Measurements from ENCODE around the gene CD164L2. TPM values are rescaled to one million over a fixed set of nuclear protein-coding genes. Genes with fewer than 3 reads are reported as not detected.
"Not testable (repeated sequence)": the region's sequence is repeated elsewhere in the genome, so short reads cannot be mapped to it uniquely, and the experiment has no call there.

The CD164L2 gene
- total RNA-seq, 1 donor from 2014 or later: 0.16 TPM

DNA sequence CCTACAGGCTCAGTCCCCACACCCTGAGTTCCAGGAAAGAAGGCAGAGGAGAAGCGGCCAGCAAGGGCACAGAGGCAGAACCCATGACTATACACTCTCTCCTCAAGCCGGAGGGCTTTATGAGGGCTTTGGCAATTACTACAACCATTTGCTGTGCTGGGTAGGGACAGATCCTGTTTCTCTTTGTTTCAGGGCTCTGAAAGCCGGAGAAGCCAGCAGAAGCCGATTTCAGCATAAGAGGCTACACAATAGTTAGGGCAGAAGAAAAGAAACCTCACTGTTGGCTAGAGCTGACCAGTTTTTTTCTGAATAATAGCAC lies 23.2 kb upstream of the CD164L2 start:
- Mint-ChIP-seq H3K27ac (peak overlapping the region; percentile 87), H3K4me1 (peaks cover 65% of the 10 kb centered on the region), H3K9me3 (no peaks in the 10 kb centered on the region), H3K4me3 (no peak overlapping the region), H3K27me3 (no peaks in the 10 kb centered on the region), H3K36me3 (ENCODE audit: low read depth) (peaks cover 46% of the 10 kb centered on the region)
- CTCF ChIA-PET: no interaction called here
- intact Hi-C loops (cut with micrococcal nuclease): no loop called here
- no peak for ATAC-seq (ENCODE audit: low read depth)
- TF ChIP-seq, protein P1, sequence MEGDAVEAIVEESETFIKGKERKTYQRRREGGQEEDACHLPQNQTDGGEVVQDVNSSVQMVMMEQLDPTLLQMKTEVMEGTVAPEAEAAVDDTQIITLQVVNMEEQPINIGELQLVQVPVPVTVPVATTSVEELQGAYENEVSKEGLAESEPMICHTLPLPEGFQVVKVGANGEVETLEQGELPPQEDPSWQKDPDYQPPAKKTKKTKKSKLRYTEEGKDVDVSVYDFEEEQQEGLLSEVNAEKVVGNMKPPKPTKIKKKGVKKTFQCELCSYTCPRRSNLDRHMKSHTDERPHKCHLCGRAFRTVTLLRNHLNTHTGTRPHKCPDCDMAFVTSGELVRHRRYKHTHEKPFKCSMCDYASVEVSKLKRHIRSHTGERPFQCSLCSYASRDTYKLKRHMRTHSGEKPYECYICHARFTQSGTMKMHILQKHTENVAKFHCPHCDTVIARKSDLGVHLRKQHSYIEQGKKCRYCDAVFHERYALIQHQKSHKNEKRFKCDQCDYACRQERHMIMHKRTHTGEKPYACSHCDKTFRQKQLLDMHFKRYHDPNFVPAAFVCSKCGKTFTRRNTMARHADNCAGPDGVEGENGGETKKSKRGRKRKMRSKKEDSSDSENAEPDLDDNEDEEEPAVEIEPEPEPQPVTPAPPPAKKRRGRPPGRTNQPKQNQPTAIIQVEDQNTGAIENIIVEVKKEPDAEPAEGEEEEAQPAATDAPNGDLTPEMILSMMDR (IDR thresholded peaks at IDR 0.05): no peak
- POLR2A ChIA-PET: interaction anchor here (0.6 to 2.5 kb wide), 4 partner anchors 10 to 252 kb away, joined by 4 to 7 read pairs (median 4); partner anchors contain the start of gene AHDC1
- DNase-seq: no peak

DNA sequence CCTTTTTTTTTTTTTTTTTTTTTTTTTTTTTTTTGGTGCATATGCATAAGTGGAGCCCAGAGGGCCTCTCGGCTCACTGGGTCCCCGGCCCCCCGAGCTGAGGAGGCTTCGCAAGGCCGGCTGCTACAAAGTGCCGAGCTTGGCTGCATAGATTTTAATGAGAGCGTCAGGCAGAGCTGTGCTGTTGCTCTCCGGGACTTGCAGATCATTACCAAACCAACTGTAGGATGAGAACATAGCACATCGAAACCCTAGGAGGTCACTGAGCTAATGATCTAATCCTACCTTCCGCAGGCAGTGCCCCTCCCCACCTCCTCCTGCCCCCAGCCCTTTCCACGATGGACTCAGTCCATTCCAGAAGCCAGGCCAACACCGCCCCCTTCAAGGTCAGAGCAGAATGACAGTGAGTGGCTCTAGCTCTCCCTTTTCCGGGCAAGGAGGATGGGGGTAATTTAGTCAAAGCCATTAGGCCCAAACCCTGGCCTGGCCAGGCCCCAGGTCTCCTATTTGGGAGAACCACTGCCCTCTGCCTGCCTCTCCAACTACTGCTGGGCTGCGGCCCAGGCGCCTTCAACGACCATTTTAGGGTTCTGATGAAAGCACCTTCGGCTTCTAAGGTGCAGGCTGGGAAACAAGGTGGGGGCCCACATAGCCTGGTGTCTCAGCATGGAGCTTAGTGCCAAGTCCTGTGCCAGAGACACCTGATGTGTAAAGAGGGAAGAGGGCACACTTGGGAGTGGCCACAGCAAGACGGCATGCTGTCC lies 22.6 kb upstream of the CD164L2 start:
- ChIA-PET POLR2A (interaction anchor here (0.6 to 2.5 kb wide), 7 partner anchors 11 to 253 kb away, joined by 3 to 7 read pairs (median 4); partner anchors contain the start of gene AHDC1), CTCF (interaction anchor here (1.6 kb wide), 1 partner anchor 10 kb away, joined by 5 read pairs; no protein-coding TSS in a partner anchor)
- DNase-seq; H3K27me3 Mint-ChIP-seq; H3K9me3 Mint-ChIP-seq; ATAC-seq (ENCODE audit: low read depth); intact Hi-C loops (cut with micrococcal nuclease); H3K4me3 Mint-ChIP-seq: not testable (repeated sequence)
- Mint-ChIP-seq H3K36me3 (ENCODE audit: low read depth) (peaks cover 41% of the 10 kb centered on the region), H3K27ac (peak overlapping the region; percentile 87), H3K4me1 (peaks cover 63% of the 10 kb centered on the region)

- ChIA-PET CTCF (interaction anchor here (1.6 kb wide), 1 partner anchor 10 kb away, joined by 5 read pairs; no protein-coding TSS in a partner anchor), POLR2A (interaction anchor here (1.2 to 2.5 kb wide), 4 partner anchors 11 to 253 kb away, joined by 3 to 7 read pairs (median 4); partner anchors contain the start of gene AHDC1)
- ATAC-seq (ENCODE audit: low read depth) (no peak), DNase-seq (no peak)
- Mint-ChIP-seq H3K9me3 (no peaks in the 10 kb centered on the region), H3K36me3 (ENCODE audit: low read depth) (peaks cover 35% of the 10 kb centered on the region), H3K27me3 (no peaks in the 10 kb centered on the region), H3K4me1 (peaks cover 66% of the 10 kb centered on the region), H3K27ac (peak overlapping the region; percentile 91), H3K4me3 (no peak overlapping the region)
- TF ChIP-seq, protein P1 (IDR thresholded peaks at IDR 0.05): no peak
- intact Hi-C loops (cut with micrococcal nuclease): no loop called here
Observed at GRCh38 chr1:27405074-27405473, 21.9 kb upstream of the CD164L2 start.

- no peak for ATAC-seq (ENCODE audit: low read depth)
- no peak for DNase-seq
- Mint-ChIP-seq H3K27ac (peak overlapping the region; percentile 91), H3K4me1 (peaks cover 66% of the 10 kb centered on the region), H3K36me3 (ENCODE audit: low read depth) (peaks cover 27% of the 10 kb centered on the region), H3K4me3 (peak overlapping the region; percentile 72), H3K9me3 (no peaks in the 10 kb centered on the region), H3K27me3 (no peaks in the 10 kb centered on the region)
- ChIA-PET POLR2A (interaction anchor here (0.6 to 2.7 kb wide), 16 partner anchors 12 to 259 kb away, joined by 3 to 22 read pairs (median 6); partner anchors contain the start of genes AHDC1, SYTL1 and WASF2), CTCF (interaction anchor here (0.8 to 4.3 kb wide), 20 partner anchors 9 to 268 kb away, joined by 3 to 47 read pairs (median 6); partner anchors contain the start of genes AHDC1, IFI6 and WASF2)
- intact Hi-C loops (cut with micrococcal nuclease): loop anchor here (1.0 to 5.0 kb wide), 8 partner anchors 12 to 323 kb away; partner anchors contain the start of genes FAM76A and WASF2
- TF ChIP-seq, protein P1 (IDR thresholded peaks at IDR 0.05): no peak
Observed at GRCh38 chr1:27403931-27404330, 20.8 kb upstream of the CD164L2 start.

DNA sequence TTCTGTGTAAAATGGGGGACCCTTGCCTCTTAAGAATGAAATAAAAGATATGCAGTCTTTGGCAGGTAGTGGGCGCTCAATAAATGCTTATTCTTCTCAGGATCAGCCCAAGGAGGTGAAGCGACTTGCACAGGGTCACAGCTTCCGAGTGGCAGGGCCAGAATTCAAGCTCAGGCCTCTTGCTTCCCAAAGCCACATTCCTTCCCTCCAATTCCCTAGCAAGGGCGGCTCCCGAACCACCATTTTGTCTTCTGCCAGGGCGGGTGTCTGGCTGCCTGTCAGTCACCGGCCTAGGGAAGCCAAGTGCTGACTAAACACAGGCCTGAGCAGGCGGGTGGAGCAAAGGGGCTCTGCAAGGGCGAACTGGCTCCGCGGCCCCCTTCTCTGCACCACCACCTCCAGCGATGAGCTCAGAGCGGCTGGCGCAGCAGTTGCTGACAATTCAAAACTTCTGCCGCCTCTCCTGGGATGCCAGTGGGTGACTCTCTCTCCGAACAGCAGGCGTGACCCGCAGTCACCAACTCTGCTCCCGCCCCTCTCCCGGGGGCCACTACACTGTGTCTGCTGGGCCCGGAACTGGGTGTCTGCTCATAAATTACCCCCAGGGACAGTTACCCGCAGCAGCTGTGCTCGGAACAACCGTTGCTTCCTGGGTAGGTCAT lies 20.1 kb upstream of the CD164L2 start:
- peak overlapping the region; percentile 72 for H3K4me3 Mint-ChIP-seq
- H3K4me1 Mint-ChIP-seq: peaks cover 61% of the 10 kb centered on the region
- DNase-seq (peak; percentile 65), ATAC-seq (ENCODE audit: low read depth) (peak; percentile 82)
- intact Hi-C loops (cut with micrococcal nuclease): loop anchor here (1.0 to 5.0 kb wide), 8 partner anchors 13 to 324 kb away; partner anchors contain the start of genes FAM76A and WASF2
- no peaks in the 10 kb centered on the region for H3K27me3 Mint-ChIP-seq
- peaks cover 20% of the 10 kb centered on the region for H3K36me3 Mint-ChIP-seq (ENCODE audit: low read depth)
- peak overlapping the region; percentile 91 for H3K27ac Mint-ChIP-seq
- no peaks in the 10 kb centered on the region for H3K9me3 Mint-ChIP-seq
- CTCF ChIA-PET: interaction anchor here (0.8 to 4.3 kb wide), 24 partner anchors 9 to 269 kb away, joined by 3 to 47 read pairs (median 5); partner anchors contain the start of genes AHDC1, IFI6 and WASF2
- TF ChIP-seq, protein P1 (IDR thresholded peaks at IDR 0.05): no peak
- POLR2A ChIA-PET: interaction anchor here (0.6 to 2.7 kb wide), 21 partner anchors 13 to 259 kb away, joined by 3 to 22 read pairs (median 5); partner anchors contain the start of genes AHDC1, SYTL1 and WASF2

Measured in activated B cell treated with CpG ODN at 0.5 μM for 24 hours (primary cell).